Measurements from ENCODE around the gene ANKRD42. TPM values are rescaled to one million over a fixed set of nuclear protein-coding genes. Genes with fewer than 3 reads are reported as not detected.

Gene ANKRD42
- 7.7 and 11.9 TPM in 2 replicates for total RNA-seq

DNA sequence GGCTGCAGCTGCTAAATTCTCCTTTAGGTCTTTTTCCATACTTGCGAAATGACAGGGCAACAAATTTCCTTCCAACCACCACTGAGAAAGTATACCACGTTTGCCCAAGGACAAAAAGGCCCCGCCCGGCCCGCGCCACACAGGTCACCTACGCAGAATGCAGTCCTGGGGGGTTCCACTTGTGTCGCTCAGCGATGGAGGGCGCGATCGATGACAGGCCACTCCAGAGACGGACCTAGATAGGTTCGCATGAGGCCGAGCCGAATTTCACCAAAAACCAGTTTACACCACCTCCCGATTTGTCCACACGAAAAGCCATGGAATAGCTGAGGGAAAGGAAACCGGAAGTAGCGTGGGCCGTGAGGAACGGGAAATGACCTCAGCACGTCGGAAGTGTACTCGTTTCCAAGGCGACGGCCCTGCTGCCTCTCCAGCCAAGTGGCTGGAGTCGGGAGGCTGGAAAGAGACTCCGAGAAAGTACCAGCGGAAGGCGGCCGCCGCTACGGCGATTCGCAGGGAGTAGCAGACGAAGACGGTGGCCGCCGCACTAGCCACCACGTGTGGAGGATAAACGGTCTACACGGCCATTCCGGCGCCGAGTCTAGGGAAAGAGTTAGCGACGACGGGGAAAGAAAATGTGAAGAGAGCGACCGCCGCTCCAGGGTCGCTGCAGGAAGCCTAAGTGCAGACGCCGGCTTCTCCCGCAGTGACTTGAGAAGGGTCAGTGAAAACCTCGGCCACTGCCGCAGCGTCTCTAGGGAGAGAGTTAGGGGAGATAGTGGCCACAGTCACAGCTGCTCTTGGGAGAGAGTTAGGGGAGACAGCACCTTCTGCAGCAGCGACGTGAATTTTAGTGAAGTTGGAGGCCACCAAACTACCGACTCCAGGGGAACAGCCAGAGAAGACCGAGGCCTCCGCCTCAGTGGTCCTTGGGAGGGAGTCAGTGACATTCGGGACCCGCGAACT is at the start of gene ANKRD42:
Gene ANKRD42, plus strand, starts transcription at position 398 of the 966 bp plus-strand sequence. CDS start 959 bp downstream, outside the sequence.

DNA sequence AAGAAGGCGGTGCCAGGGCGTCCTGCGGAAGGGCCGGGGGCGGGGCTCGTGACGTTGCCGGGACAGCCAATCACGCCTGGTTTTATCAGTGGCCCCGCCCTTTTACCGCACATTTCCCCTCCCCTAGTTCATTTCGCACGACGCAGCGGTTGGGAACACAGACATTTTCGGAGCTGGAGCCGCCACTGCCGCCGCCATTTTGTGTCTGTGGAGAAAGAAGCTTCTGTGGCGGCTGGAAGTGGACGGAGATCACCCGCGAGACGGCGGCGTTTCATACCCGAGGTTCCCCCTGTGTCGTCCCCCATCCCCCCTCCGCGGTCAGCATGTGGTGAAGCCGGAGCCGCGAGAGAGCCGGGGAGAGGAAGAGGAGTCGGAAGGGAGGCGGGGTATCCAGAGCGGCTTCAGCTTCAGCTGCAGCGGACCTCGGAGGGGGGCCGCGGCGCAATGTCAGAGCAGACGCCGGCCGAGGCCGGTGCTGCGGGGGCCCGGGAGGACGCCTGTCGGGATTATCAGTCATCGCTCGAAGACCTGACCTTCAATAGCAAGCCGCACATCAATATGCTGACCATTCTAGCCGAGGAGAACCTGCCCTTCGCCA is 36.4 kb upstream of the ANKRD42 start, which contains the start of gene PCF11:
Gene PCF11, plus strand, starts transcription at position 136 of the 598 bp plus-strand sequence. Its CDS starts 309 bp downstream, at position 445.

DNA sequence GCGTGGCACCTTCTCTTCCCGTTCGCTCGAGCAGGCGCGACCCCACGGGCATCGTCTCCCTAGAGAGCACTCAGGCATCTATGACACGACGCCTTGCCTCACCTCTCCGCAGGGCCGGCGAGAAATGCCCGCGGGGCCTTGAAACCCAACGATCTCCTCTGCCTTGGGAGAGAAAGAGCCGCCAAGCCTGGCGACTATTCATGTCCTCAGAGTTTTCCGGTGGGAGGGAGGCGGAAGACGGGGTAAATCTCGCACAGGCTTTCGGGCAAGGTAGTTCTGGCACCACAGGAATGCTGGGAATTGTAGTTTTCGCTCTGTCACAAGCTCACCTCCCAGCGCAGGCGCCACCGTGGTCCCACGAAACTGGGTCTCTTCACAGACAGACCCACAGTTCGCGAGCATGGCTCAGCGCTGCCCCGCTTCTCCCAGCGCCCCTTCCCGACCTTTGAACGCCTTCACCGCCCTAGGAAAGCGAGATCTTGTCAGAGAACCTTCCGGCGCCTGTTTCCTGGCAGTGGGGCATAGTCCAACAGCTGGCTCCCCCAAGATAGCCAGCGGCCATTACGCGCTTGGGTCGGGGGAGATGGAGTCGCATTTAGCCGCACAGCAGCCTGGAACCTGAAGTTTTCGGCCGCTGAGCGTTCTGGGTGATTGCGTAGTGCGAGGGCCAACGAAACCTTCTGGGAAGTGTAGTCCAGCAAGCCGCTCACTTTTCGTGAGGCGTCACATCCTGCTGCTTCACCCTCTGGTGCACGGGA is 92.4 kb downstream of the ANKRD42 start, which contains the start of gene CCDC90B:
Gene CCDC90B, minus strand, starts transcription at position 597 of the 758 bp plus-strand sequence. Its CDS starts 395 bp downstream, at position 202.

Other genes starting within 250 kb of the ANKRD42 start
- gene RAB30, start 121.8 kb upstream of the ANKRD42 start, total RNA-seq = 18.6 and 26.0 TPM in 2 replicates
- 29.6 and 44.1 TPM in 2 replicates for gene PCF11, start 36.6 kb upstream of the ANKRD42 start, total RNA-seq
- gene CCDC90B, start 92.7 kb downstream of the ANKRD42 start, total RNA-seq = 58.7 and 76.1 TPM in 2 replicates